IMR-90 (cell line): ENCODE measurements around the gene SYTL2. TPM values are rescaled to one million over a fixed set of nuclear protein-coding genes. Genes with fewer than 3 reads are reported as not detected.

ENCODE experiments used
- ATAC-seq: fragments of 200-7000 bp; cut with Tn5 transposase; 2 replicates; pipeline ENCODE4 v1.9.1; 2020; ENCODE audit warnings: low read depth, mild to moderate bottlenecking, moderate library complexity
- BruUV-seq: library from RNA; stranded (reverse); fragments of 400-500 nt; replicated peaks from 2 replicates; lab custom pipeline; 2021; lab: Mats Ljungman, UMichigan
- CTCF ChIA-PET: fragments of 300-600 bp; formaldehyde crosslinking; extraction: SDS; loops from one replicate; lab custom pipeline; 2021; ENCODE audit warnings: antibody characterized with exemption; lab: Yijun Ruan, JAX
- POLR2A ChIA-PET: fragments of 300-600 bp; sonication (Branson Sonifier 250); formaldehyde crosslinking; loops from one replicate; lab custom pipeline; 2022; ENCODE audit warnings: antibody characterized with exemption; ENCODE audit not compliant: unreplicated experiment; lab: Charles Lee
- DNase-seq: peaks from one replicate; pipeline ENCODE4 v3.0.0; 2013
- H2AFZ ChIP-seq: replicated peaks from 2 replicates; pipeline ENCODE3; 2013; ENCODE audit warnings: low read length, mild to moderate bottlenecking; ENCODE audit not compliant: poor library complexity
- H2AK5ac ChIP-seq: 2 replicates; pipeline ENCODE4 v1.6.1; 2013; ENCODE audit warnings: low read depth, low read length, inconsistent platforms
- H2AK9ac ChIP-seq: replicated peaks from 2 replicates; pipeline ENCODE3; 2013; ENCODE audit warnings: mild to moderate bottlenecking, low read depth, low read length, moderate library complexity; ENCODE audit not compliant: poor library complexity
- H2BK120ac ChIP-seq: 2 replicates; pipeline ENCODE4 v1.6.1; 2013; ENCODE audit warnings: low read depth, low read length, inconsistent platforms
- H2BK15ac ChIP-seq: 3 replicates; pipeline ENCODE4 v1.6.1; 2013; ENCODE audit warnings: low read depth, low read length, inconsistent platforms
- H2BK20ac ChIP-seq: 2 replicates; pipeline ENCODE4 v1.6.1; 2013; ENCODE audit warnings: low read depth, mild to moderate bottlenecking, inconsistent platforms, low read length, moderate library complexity
- H2BK5ac ChIP-seq: 2 replicates; pipeline ENCODE4 v1.6.1; 2013; ENCODE audit warnings: mild to moderate bottlenecking, low read depth, low read length, inconsistent platforms; ENCODE audit not compliant: poor library complexity, severe bottlenecking
- H3K14ac ChIP-seq: replicated peaks from 2 replicates; pipeline ENCODE4 v1.6.1; 2013; ENCODE audit warnings: low read depth, low read length, inconsistent platforms
- H3K18ac ChIP-seq: 2 replicates; pipeline ENCODE4 v1.6.1; 2013; ENCODE audit warnings: low read depth, low read length, control low read depth
- H3K23ac ChIP-seq: 2 replicates; pipeline ENCODE4 v1.6.1; 2013; ENCODE audit warnings: low read depth, low read length, inconsistent platforms
- H3K27ac ChIP-seq: 2 replicates; pipeline ENCODE4 v1.5.1; 2013; ENCODE audit warnings: mild to moderate bottlenecking, control low read depth, low read length; ENCODE audit not compliant: insufficient read depth
- H3K27me3 ChIP-seq: 2 replicates; pipeline ENCODE4 v1.6.1; 2013; ENCODE audit warnings: low read length; ENCODE audit not compliant: control insufficient read depth, insufficient read depth
- H3K36me3 ChIP-seq: 2 replicates; pipeline ENCODE4 v1.6.1; 2013; ENCODE audit warnings: low read length, mixed read lengths; ENCODE audit not compliant: control insufficient read depth, insufficient read depth
- H3K4ac ChIP-seq: 2 replicates; pipeline ENCODE4 v1.6.1; 2013; ENCODE audit warnings: low read depth, low read length, inconsistent platforms
- H3K4me1 ChIP-seq: 2 replicates; pipeline ENCODE4 v1.6.1; 2013; ENCODE audit warnings: low read length, mixed read lengths; ENCODE audit not compliant: control insufficient read depth, insufficient read depth
- H3K4me2 ChIP-seq: 2 replicates; pipeline ENCODE4 v1.6.1; 2013; ENCODE audit warnings: low read depth, mild to moderate bottlenecking, control low read depth, low read length, moderate library complexity
- H3K4me3 ChIP-seq: 2 replicates; pipeline ENCODE4 v1.5.1; 2013; ENCODE audit warnings: low read depth, mild to moderate bottlenecking, control low read depth, low read length, moderate library complexity; ENCODE audit not compliant: insufficient read depth
- H3K56ac ChIP-seq: 2 replicates; pipeline ENCODE4 v1.6.1; 2013; ENCODE audit warnings: low read length, inconsistent platforms; ENCODE audit not compliant: insufficient read depth; ENCODE audit errors: extremely low read depth
- H3K79me1 ChIP-seq, 2 experiments: 2 replicates each; pipeline ENCODE4 v1.6.1; 2013; ENCODE audit warnings: low read length in 2 of 2, inconsistent platforms in 1 of 2, low read depth in 1 of 2
- H3K9ac ChIP-seq: 2 replicates; pipeline ENCODE4 v1.6.1; 2013; ENCODE audit warnings: low read depth, low read length, control low read depth
- H3K9me1 ChIP-seq: 2 replicates; pipeline ENCODE4 v1.6.1; 2013; ENCODE audit warnings: low read length, inconsistent platforms; ENCODE audit not compliant: insufficient read depth
- H3K9me3 ChIP-seq: 2 replicates; pipeline ENCODE4 v1.6.1; 2013; ENCODE audit warnings: low read length; ENCODE audit not compliant: control insufficient read depth, insufficient read depth
- H4K20me1 ChIP-seq: 2 replicates; pipeline ENCODE4 v1.6.1; 2013; ENCODE audit warnings: low read length, inconsistent platforms; ENCODE audit not compliant: insufficient read depth
- H4K5ac ChIP-seq: 2 replicates; pipeline ENCODE4 v1.6.1; 2013; ENCODE audit warnings: mild to moderate bottlenecking, low read depth, low read length, control low read depth
- H4K8ac ChIP-seq, 2 experiments: 2 replicates each; pipeline ENCODE4 v1.6.1; 2013; ENCODE audit warnings: low read depth in 2 of 2, low read length in 2 of 2, control low read depth in 1 of 2, inconsistent platforms in 1 of 2
- H4K91ac ChIP-seq: 2 replicates; pipeline ENCODE4 v1.6.1; 2013; ENCODE audit warnings: low read depth, low read length, inconsistent platforms; ENCODE audit not compliant: insufficient read depth
- BHLHE40 ChIP-seq: fragments of 150-350 bp; IDR thresholded peaks from 2 replicates; pipeline ENCODE4 v1.6.1; 2016; ENCODE audit warnings: mild to moderate bottlenecking, low read depth, low read length
- CEBPB ChIP-seq: IDR thresholded peaks from 2 replicates; pipeline ENCODE4 v1.6.1; 2012; ENCODE audit warnings: low read depth, low read length, improper control_type of control experiment
- CHD1 ChIP-seq: IDR thresholded peaks from 2 replicates; pipeline ENCODE4 v1.6.1; 2012; ENCODE audit warnings: low read depth, low read length, improper control_type of control experiment
- CTCF ChIP-seq: conservative IDR thresholded peaks from 2 replicates; pipeline ENCODE4 v1.5.1; 2012; ENCODE audit warnings: mild to moderate bottlenecking, low read depth, low read length, improper control_type of control experiment
- FOS ChIP-seq: fragments of 150-350 bp; IDR thresholded peaks from 2 replicates; pipeline ENCODE4 v1.6.1; 2016; ENCODE audit warnings: low read depth, low read length
- MAFK ChIP-seq: IDR thresholded peaks from 2 replicates; pipeline ENCODE4 v1.6.1; 2012; ENCODE audit warnings: low read depth, low read length, improper control_type of control experiment
- MAZ ChIP-seq: IDR thresholded peaks from 2 replicates; pipeline ENCODE4 v1.6.1; 2012; ENCODE audit warnings: low read depth, mild to moderate bottlenecking, low read length, improper control_type of control experiment, moderate library complexity, borderline replicate concordance
- MXI1 ChIP-seq: IDR thresholded peaks from 2 replicates; pipeline ENCODE4 v1.6.1; 2012; ENCODE audit warnings: low read depth, mild to moderate bottlenecking, low read length, moderate library complexity, borderline replicate concordance
- NFE2L2 ChIP-seq: fragments of 150-350 bp; IDR thresholded peaks from 2 replicates; pipeline ENCODE4 v1.6.1; 2016; ENCODE audit warnings: low read depth, mild to moderate bottlenecking, low read length
- POLR2A ChIP-seq: IDR thresholded peaks from 2 replicates; pipeline ENCODE4 v1.6.1; 2012; ENCODE audit warnings: mild to moderate bottlenecking, low read depth, low read length
- RAD21 ChIP-seq: IDR thresholded peaks from 2 replicates; pipeline ENCODE4 v1.6.1; 2012; ENCODE audit warnings: low read length, improper control_type of control experiment
- RCOR1 ChIP-seq: IDR thresholded peaks from 2 replicates; pipeline ENCODE4 v1.6.1; 2012; ENCODE audit warnings: mild to moderate bottlenecking, low read length, improper control_type of control experiment; ENCODE audit not compliant: insufficient replicate concordance
- RFX5 ChIP-seq: IDR thresholded peaks from 2 replicates; pipeline ENCODE4 v1.8.0; 2012; ENCODE audit warnings: low read depth, mild to moderate bottlenecking, low read length, moderate library complexity
- USF2 ChIP-seq: fragments of 150-350 bp; IDR thresholded peaks from 2 replicates; pipeline ENCODE4 v1.6.1; 2017; ENCODE audit warnings: mild to moderate bottlenecking, antibody characterized with exemption, low read length, low read depth
- WGBS, 2 experiments: methylation state at CpG; one replicate each; pipeline versions ENCODE4 v1.1.5 to v1.1.7; 2013; ENCODE audit warnings: missing lambda C conversion rate in 2 of 2; ENCODE audit not compliant: insufficient read length in 1 of 2; ENCODE audit errors: extremely low coverage in 2 of 2; 5-methylcytosine and 5-hydroxymethylcytosine counted together
- dilution Hi-C: fragments of 300-500 bp; cut with HindIII; formaldehyde crosslinking; loops from one replicate; pipeline ENCODE4 v1.14.3; 2018; ENCODE audit warnings: low sequenced_read_pairs; ENCODE audit not compliant: unreplicated experiment
- in situ Hi-C: fragments of 300-500 bp; cut with MboI; formaldehyde crosslinking; loops from 3 replicates; pipeline ENCODE4 v1.14.3; 2019; ENCODE audit warnings: low sequenced_read_pairs, inconsistent platforms, mixed read lengths
- intact Hi-C: fragments of 100-400 bp; cut with micrococcal nuclease; formaldehyde crosslinking; loops from 2 replicates; pipeline ENCODE4 v1.10.0; 2022
- polyA plus RNA-seq, 3 experiments: library from polyadenylated mRNA; depleted of rRNA; stranded (reverse); fragments of >200 nt; gene quantifications; 2 replicates each; pipeline ENCODE4 v1.2.3, GENCODE V29; 2012; ENCODE audit warnings: low replicate concordance in 1 of 3
- total RNA-seq: library from RNA; depleted of rRNA; stranded (reverse); fragments of >200 nt; gene quantifications from 2 replicates; pipeline ENCODE4 v1.2.3, GENCODE V29; 2012

The SYTL2 gene
- total and polyA plus RNA-seq, 2 of the 4 experiments (the other 2 are of a cell fraction): 45.2 to 70.0 TPM

GRCh38 chr11:85800595-85801342 is 10.2 kb downstream of the SYTL2 start:
- H3K9ac ChIP-seq: no peak overlapping the region
- intact Hi-C loops: no loop called here
- no peak overlapping the region for H3K4me3 ChIP-seq
- ATAC-seq: no peak
- no peak overlapping the region for H2AK5ac ChIP-seq
- no peak overlapping the region for H2AFZ ChIP-seq
- in situ Hi-C loops: no loop called here
- no peak overlapping the region for H3K56ac ChIP-seq
- no peak overlapping the region for H4K8ac ChIP-seq
- dilution Hi-C loops: no loop called here
- no TSS peak for BruUV-seq
- H4K20me1 ChIP-seq: no peaks in the 10 kb centered on the region
- H4K91ac ChIP-seq: no peak overlapping the region
- H4K5ac ChIP-seq: no peak overlapping the region
- DNase-seq: no peak
- H2BK20ac ChIP-seq: no peak overlapping the region
- TF ChIP-seq POLR2A (no peak), CTCF (no peak), BHLHE40 (no peak), FOS (no peak), CEBPB (no peak), RAD21 (no peak), USF2 (no peak), CHD1 (no peak), RFX5 (no peak), MXI1 (no peak), RCOR1 (no peak), MAZ (no peak), MAFK (no peak), NFE2L2 (no peak)
- no peak overlapping the region for H3K4me2 ChIP-seq
- no peak overlapping the region for H3K4ac ChIP-seq
- no peaks in the 10 kb centered on the region for H3K27me3 ChIP-seq
- no peak overlapping the region for H2AK9ac ChIP-seq
- H3K23ac ChIP-seq: no peak overlapping the region
- no peak overlapping the region for H2BK15ac ChIP-seq
- H3K27ac ChIP-seq: no peak overlapping the region
- ChIA-PET CTCF (no interaction called here), POLR2A (no interaction called here)
- H3K14ac ChIP-seq: no peak overlapping the region
- H2BK5ac ChIP-seq: no peak overlapping the region
- no peak overlapping the region for H3K18ac ChIP-seq
- H3K36me3 ChIP-seq: 0 out of 2 replicates have a peak, but pooled peaks cover under 1% of the 10 kb centered on the region
- WGBS, 2 experiments: no CpG with 5 or more reads among the region's 4 CpGs
- peaks cover 2% of the 10 kb centered on the region for H3K4me1 ChIP-seq
- H3K9me1 ChIP-seq: peaks cover 3% of the 10 kb centered on the region; the same call in 1 of the 2 replicates
- peaks cover 12 to 13% of the 10 kb centered on the region in 2 experiments for H3K79me1 ChIP-seq
- no peak overlapping the region for H2BK120ac ChIP-seq
- H3K9me3 ChIP-seq: no peaks in the 10 kb centered on the region
